Measurements from ENCODE around the gene PRR36.

The PRR36 gene

DNA sequence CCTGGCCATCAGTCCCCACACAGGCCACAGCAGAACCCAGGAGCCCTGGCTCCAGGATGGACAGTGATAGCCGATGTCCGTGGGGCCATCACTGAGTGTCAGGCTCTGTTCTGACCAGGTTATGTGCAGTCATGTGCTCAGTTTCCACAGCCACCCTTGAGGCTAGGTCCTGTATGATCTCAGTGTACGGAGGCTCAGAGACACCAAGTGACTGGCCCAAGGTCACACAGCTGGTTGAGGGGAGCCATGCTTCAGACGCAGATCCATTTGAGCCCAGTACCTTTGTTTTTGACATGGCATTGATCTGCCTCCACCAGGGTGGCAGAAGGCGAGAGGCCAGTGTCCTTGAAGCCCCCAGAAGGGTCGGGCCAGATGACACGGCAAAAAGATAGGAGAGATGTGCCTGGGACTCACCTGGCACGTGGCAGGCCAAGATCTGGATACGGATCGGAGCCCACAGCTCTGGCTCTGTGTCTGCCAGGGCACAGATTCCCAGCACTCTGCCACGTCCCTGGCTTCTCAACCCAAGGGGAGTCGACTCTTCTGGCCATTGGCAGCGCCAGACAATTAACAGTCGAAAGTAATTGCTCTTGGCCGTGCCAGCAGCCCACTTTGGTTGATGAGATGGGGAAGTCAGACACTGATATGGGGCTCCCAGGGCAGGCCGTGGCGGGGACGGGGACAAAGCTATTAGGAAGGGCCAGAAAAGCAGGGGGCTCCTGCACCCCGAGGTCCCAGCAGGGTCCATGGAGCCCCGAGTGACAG, 28.6 kb downstream of the PRR36 start:
- no peak for DNase-seq (ENCODE audit: low read depth in 1 of 2, low spot score in 1 of 2)
- in situ Hi-C loops (cut with HindIII; ENCODE audit: low pct_unique_long_range_greater_than_20kb, low sequenced_read_pairs), result no loop called here
- no peak for TF ChIP-seq JUND (IDR thresholded peaks at IDR 0.05; ENCODE audit: low read depth)

DNA sequence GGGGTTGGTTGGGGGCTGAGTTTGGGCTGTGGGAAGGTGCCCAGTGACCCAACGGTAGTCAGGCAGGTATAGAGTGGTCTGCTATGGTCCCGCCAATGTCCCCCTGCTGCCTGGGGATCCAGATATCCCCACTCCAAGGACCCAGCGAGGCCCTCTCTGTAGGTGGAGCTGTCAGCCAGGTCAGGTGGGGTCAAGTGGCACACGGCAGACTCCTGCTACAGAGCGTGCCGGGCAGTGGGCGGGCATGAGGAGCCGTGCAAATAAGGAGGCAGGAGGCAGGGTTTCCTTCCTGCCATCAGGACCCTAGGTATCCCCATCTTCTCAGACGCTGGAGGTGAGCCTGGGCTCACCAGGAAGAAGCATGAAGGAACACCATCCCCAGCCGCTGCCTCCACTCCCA, 29.2 kb downstream of the PRR36 start:
- TF ChIP-seq JUND (IDR thresholded peaks at IDR 0.05; ENCODE audit: low read depth), result no peak
- in situ Hi-C loops (cut with HindIII; ENCODE audit: low pct_unique_long_range_greater_than_20kb, low sequenced_read_pairs), result no loop called here
- no peak for DNase-seq (ENCODE audit: low read depth in 1 of 2, low spot score in 1 of 2)

DNA sequence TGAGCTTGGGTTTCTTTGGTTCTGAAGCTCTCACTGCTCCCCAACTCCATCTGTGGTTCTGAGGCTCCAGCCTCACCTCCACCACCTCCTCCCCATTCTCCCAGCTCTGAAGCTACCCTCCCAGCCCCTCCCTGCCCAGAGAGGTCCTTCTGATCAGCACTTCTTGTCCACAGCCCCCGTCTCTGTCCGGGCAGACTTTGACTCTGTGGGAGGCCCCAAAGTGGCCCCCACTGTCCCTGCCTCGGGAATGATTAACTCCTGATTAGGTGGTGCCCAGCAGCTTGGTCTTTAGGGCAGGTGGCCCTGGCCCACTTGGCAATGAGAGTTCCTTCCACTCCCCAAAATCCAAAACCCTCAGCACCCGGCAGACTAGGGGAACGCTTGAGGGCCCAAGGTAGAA, 29.8 kb downstream of the PRR36 start:
- in situ Hi-C loops (cut with HindIII; ENCODE audit: low pct_unique_long_range_greater_than_20kb, low sequenced_read_pairs), result no loop called here
- DNase-seq (ENCODE audit: low read depth in 1 of 2, low spot score in 1 of 2), result no peak
- TF ChIP-seq JUND (IDR thresholded peaks at IDR 0.05; ENCODE audit: low read depth), result no peak

DNA sequence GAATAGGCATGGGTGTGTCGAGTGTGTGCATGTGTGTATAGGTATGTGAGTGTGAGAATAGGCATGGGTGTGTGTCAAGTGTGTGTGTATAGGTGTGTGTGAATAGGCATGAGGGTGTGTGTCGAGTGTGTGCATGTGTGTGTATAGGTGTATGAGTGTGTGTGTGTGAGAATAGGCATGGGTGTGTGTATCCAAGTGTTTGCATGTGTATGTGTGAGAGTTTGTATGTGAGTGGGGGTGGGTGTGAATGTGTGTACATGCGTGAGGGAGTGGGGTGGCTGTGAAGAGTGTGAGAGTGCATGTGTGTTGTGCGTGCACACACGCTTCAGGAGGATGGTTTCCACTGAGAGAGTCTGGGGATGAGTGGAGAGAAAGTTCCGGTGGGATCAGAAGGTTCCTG, 30.7 kb downstream of the PRR36 start:
- no peak for DNase-seq (ENCODE audit: low read depth in 1 of 2, low spot score in 1 of 2)
- in situ Hi-C loops (cut with HindIII; ENCODE audit: low pct_unique_long_range_greater_than_20kb, low sequenced_read_pairs), result no loop called here
- no peak for TF ChIP-seq JUND (IDR thresholded peaks at IDR 0.05; ENCODE audit: low read depth)

DNA sequence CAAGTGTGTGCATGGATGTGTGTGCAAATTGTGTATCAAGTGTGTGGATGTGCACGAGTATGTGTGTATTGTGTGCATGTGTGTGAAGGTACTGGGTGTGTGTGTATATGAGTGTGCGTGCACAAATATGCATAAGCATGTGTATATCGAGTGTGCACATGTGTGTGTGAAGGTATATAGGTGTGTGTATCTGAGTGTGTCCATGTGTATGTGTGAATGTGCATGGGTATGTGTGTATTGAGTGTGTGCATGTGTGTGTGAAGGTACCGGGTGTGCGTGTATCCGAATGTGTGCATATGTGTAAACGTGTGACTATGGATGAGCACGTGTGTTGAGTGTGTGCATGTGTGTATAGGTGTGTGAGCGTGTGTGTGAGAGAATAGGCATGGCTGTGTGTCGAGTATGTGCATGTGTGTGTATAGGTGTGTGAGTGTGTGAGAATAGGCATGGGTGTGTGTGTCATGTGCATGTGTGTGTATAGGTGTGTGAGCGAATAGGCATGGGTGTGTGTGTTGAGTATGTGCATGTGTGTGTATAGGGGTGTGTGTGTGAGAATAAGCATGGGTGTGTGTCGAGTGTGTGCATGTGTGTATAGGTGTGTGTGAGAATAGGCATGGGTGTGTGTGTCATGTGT, 31.4 kb downstream of the PRR36 start:
- in situ Hi-C loops (cut with HindIII; ENCODE audit: low pct_unique_long_range_greater_than_20kb, low sequenced_read_pairs), result no loop called here
- TF ChIP-seq JUND (IDR thresholded peaks at IDR 0.05; ENCODE audit: low read depth), result no peak
- no peak for DNase-seq (ENCODE audit: low read depth in 1 of 2, low spot score in 1 of 2)

DNA sequence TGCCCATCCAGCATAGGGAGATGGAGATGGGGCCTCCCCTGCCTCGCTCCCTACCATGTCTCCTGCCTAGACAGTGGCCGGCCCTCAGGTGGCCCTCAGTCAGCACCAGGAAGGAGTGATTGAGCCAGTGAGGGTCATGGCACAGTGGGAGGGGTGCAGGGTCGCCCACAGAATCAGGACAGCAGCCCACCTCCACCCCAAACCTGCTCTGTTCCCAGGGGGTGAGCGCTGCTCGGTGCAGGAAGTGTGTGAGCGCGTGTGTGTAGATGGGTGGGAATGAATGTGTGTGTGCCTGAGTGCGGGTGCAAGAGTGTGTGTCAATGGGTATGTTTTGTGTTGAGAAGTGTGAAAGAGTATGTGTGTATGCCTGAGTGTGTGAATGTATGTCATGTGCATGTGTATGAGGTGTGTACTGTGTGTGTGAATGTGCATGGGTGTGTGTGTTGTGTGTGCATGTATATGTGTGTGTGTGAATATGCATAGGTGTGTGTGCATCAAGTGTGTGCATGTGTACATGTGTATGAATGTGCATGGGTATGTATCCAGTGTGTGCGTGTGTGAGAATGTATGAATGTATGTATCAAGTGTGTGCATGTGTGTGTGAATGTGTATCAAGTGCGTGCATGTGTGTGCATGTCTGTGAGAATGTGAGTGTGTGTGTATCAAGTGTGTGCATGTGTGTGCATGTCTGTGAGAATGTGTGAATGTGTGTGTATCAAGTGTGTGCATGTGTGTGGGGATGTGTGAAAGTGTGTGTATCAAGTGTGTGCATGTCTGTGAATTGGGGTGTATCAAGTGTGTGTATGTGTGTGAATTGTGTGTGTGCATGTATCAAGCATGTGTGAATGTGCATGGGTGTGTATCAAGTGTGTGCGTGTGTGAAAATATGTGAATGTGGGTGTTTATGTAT, 32.2 kb downstream of the PRR36 start:
- no peak for DNase-seq (ENCODE audit: low read depth in 1 of 2, low spot score in 1 of 2)
- in situ Hi-C loops (cut with HindIII; ENCODE audit: low pct_unique_long_range_greater_than_20kb, low sequenced_read_pairs), result no loop called here
- no peak for TF ChIP-seq JUND (IDR thresholded peaks at IDR 0.05; ENCODE audit: low read depth)

DNA sequence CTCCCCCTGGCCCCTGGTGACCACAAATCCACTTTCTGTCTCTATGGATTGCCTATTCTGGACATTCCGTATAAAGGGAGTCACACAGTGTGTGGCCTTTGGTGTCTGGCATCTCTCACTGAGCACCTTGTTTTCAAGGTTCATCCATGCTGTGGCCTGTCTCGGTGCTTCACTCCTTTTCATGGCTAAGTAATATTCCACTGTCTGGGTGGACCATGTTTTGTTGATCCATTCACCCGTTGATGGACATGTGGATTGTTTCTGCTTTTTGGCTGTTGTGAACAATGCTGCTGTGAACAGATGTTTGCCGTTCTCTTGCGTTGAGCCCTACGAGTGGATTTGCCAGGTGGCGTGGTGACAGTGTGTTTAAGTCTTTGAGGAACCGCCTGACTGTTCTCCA, 33.6 kb downstream of the PRR36 start:
- no peak for DNase-seq (ENCODE audit: low read depth in 1 of 2, low spot score in 1 of 2)
- in situ Hi-C loops (cut with HindIII; ENCODE audit: low pct_unique_long_range_greater_than_20kb, low sequenced_read_pairs), result no loop called here
- no peak for TF ChIP-seq JUND (IDR thresholded peaks at IDR 0.05; ENCODE audit: low read depth)

DNA sequence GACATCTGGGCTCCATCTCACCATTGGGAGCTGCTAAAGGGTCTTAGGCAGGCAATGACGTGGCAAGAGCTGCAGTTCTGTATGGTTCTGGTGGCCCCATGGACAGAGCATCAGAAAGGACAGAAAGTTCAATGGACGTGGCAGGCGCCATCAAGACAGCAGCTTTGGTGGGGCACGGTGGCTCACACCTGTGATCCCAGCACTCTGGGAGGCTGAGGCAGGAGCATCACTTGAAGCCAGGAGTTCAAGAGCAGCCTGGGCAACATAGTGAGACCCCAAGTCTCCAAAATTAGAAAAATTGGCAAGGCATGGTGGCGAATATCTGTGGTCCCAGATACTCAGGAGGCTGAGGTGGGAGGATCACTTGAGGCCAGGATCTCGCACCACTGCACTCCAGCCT, 34.7 kb downstream of the PRR36 start:
- in situ Hi-C loops (cut with HindIII; ENCODE audit: low pct_unique_long_range_greater_than_20kb, low sequenced_read_pairs), result no loop called here
- no peak for TF ChIP-seq JUND (IDR thresholded peaks at IDR 0.05; ENCODE audit: low read depth)
- DNase-seq (ENCODE audit: low read depth in 1 of 2, low spot score in 1 of 2), result no peak

DNA sequence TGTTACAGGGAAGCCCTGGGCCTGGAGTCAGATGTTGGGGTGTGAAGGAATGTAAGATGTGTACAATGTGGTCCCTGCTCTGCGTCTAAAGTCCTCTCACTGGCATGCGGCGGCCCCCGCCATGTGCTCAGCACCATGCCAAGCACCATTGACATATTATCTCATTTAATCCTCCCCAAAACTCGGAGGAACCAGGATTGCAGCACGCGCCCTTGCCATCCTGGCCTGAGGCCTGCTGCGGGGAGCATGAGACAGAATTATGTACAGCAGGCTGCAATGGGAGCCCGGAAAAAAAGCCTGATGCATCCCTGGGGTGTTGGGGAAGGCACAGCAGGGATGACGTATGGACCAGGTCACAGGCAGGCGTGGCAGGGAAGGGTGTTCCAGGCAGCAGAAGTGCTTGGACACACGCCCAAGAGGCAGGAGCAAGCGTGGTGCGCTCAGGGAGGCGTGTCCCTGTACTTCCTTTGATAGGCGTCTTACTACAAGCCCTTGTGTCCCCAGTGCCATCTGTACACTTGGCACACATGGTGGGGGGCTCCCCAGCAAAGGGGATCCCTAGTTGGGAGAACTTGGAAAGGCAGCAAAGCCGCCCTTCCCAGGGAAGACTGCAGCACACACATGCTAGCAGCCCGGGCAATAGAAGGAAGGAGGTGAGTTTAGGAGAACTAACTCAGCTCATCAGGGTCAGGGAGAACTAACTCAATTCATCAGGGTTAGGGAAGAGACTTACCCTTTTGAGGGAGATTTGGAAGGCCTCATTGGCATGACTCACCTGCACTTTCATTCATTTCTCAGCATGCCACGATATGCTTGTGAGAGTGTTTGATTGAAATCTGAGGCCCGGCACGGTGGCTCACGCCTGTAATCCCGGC, 40.7 kb downstream of the PRR36 start:
- DNase-seq (ENCODE audit: low read depth in 1 of 2, low spot score in 1 of 2), result no peak
- TF ChIP-seq JUND (IDR thresholded peaks at IDR 0.05; ENCODE audit: low read depth), result no peak
- in situ Hi-C loops (cut with HindIII; ENCODE audit: low pct_unique_long_range_greater_than_20kb, low sequenced_read_pairs), result no loop called here

DNA sequence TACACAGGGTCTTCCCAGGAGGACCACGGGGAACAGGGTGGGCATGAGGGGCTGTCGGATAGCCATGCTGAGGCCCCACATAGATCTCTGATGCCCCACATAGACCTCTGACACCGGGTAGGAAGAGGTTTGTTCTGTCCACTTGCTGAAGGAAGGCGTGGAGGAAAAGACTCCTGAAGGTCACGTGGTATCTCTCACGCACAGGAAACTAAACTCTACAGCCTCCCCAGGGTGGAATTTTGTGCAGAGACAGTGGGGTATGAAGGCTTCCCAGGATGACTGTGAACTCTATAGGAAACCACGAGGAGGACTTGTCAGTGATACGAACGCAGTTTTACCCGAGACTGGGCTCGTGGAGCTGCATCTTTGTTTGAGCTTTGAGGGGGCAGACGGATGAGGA, 41.4 kb downstream of the PRR36 start:
- DNase-seq (ENCODE audit: low read depth in 1 of 2, low spot score in 1 of 2), result no peak
- TF ChIP-seq JUND (IDR thresholded peaks at IDR 0.05; ENCODE audit: low read depth), result no peak
- in situ Hi-C loops (cut with HindIII; ENCODE audit: low pct_unique_long_range_greater_than_20kb, low sequenced_read_pairs), result no loop called here

DNA sequence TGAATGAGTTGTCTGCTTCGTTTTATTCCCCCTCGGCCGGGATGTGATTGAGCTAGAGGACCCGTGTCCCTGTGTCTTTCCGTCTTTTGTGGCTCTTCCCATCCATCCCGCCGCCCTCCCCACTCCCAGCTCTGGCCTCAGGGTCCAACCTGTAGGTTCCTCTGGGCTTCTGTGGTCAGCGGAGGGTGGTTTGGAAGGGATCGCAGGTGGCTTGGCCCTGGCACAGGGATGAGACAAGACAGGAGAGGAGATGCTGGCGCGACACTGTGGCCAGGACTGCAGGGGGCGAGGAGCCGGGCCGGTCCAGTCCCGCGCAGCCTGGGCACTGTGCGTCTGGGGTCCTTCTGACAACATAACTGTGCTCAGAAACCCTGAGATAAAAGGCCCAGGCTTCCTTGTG, 42.2 kb downstream of the PRR36 start:
- TF ChIP-seq JUND (IDR thresholded peaks at IDR 0.05; ENCODE audit: low read depth), result no peak
- in situ Hi-C loops (cut with HindIII; ENCODE audit: low pct_unique_long_range_greater_than_20kb, low sequenced_read_pairs), result no loop called here
- DNase-seq (ENCODE audit: low read depth in 1 of 2, low spot score in 1 of 2), result no peak

DNA sequence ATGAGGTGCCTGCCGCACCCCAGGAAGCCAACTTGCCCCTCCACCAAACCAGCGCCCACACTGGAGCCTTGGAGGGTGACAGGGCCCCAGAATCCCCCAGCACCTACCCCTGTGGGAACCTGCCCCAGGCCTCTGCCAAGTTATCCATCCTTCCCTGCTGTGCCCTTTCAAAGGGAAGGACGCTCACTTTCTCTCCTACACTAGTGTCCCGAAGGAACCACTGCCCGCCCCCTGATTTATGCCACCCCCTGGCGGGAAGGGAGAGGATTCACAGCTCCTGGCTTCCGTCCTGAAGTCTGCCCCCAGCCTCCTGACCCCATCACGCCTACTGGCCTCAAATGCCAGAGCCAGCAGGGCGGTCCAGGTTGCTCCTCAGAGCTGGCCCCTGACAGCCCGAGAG, 42.7 kb downstream of the PRR36 start:
- peak in 1 of 2 experiments; percentile 45 for DNase-seq (ENCODE audit: low read depth in 1 of 2, low spot score in 1 of 2)
- no peak for TF ChIP-seq JUND (IDR thresholded peaks at IDR 0.05; ENCODE audit: low read depth)
- in situ Hi-C loops (cut with HindIII; ENCODE audit: low pct_unique_long_range_greater_than_20kb, low sequenced_read_pairs), result no loop called here
